HG03064 (cell line): ENCODE data around the gene FOXB2.

Experiments used
- ATAC-seq: cut with Tn5 transposase; IDR thresholded peaks from one replicate; pipeline ENCODE4 v1.9.1; 2021; ENCODE audit warnings: low read depth; ENCODE audit not compliant: unreplicated experiment

The FOXB2 gene

GRCh38 chr9:77015327-77016048, 4.0 kb upstream of the FOXB2 start:
- ATAC-seq = no peak

DNA sequence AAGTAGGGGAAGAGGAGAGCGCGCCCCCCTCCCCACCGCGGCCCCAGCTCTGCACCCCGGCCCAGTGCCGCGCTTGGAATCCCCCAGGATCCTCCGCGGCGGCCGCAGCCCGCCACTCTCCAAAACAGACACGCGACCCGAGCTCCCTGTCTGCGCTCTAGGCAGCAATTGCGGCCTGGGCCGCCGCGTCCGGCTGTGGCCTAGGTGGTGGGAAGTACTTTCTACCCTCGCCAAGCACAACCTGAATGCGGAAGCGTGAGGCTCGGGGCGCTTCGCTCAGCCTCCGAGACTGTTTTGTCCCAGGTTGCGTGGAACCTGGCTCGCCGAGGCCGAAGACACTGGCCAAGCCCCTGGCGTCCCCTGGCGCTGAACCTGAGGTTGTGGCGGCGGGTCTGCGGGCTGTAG, 3.3 kb upstream of the FOXB2 start:
- no peak for ATAC-seq

DNA sequence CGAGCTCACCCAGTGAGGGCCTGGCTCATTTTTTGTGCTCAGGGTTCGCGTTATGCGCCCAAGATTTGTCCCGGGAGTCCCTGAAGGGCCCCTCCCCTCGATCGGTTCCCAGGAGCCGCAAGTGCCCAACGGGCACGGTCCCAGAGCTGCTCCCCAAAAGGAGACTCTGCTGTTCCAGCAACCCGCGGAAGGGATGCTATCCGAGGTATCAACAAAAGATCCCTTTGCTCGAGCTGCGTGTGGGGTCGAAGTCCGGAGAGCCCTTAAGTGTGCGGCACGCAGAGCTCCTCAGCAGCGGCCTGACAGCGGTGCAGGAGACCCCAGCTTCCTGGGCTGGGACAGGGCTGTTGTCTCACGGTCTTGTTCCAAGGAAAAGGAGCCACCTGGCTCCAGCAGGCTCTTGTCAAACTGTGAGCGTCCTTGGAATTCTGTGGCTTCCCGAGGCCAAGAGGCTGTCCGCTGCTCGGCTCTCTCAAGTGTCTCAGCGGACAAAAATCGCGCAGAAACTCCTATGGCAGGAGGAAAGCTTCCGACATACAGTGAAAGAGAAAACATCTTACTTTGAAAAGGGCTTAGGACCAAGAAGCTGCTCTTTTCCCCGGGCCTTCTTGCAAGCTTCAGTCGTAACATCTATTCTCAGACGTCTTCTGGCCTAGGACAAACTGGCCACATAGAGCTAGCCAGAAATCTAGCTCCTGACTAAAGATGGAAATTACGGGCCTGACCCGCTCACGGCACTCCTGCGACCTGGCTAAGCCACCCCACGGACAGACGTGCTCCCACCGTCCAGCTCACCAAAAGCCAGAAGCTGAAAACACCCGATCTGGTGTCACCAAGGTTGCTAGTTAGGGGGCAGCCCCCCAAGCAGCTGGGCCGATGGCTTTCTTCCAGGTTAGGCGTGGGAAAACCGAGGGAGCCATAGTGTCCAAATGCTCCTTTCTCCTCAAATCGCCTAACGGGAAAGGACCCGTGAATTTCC, 2.6 kb upstream of the FOXB2 start:
- ATAC-seq = no peak

DNA sequence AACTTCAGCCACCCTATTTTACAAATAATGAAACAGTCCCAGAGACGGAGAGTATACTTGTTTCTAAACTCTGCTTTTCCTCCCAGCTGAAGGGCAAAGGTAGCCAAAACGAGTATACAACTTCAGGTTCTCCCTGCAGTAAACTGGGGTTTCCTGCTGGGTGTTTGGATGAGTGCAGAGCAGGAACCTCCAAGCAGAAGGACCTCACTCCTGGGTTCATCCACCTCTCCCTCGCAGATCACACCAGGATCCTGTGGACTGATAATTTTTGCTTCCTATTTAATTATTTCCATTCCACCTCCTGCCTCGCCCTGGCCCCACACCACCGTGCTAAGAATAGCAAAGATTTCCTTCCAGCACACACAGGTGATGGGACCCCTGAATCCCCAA, 2.0 kb upstream of the FOXB2 start:
- no peak for ATAC-seq

DNA sequence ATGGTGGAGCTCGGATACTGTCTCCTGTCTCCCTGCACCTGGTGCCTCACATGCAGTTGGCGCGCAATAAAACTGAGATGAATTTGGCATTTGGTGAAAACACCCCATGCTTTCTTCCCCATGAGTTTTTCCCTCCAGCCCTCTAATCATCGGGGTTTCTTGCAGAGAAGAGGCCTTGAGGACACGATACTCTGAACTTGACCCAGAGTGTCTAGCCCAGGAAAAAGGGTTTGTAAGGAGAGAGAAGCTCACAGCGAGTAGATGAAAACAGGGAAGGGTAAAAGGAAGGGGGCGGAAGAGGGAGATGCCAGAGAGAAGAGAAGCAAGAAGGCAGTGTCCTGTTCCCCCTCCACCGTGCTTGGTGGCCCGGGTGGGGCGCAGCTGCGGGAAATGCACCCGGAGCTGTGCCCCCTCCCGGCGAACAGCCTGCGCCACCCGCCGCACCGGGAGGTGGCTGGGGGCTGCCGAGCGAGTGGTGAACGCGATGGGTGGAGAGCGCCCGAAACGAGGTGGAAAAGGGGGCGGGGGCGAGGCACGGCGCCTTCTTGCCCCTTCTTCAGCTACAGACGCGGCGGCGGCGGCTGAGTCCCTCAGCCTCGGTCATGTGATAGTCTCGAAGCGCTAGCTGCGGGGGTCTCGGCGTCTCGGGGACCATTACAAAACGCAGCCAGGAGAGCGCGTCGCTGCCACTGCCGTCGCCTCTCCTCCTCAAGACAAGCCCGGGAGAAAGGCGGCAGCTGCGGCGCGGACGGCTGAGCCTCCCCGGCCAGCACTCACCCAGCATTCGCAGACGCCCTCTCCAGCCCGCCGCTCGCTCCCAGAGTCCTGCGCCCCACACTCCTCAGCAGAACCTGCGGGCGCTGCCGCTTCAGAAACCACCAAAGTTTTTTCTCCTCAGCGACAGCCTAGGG, 1.1 kb upstream of the FOXB2 start:
- ATAC-seq = no peak

DNA sequence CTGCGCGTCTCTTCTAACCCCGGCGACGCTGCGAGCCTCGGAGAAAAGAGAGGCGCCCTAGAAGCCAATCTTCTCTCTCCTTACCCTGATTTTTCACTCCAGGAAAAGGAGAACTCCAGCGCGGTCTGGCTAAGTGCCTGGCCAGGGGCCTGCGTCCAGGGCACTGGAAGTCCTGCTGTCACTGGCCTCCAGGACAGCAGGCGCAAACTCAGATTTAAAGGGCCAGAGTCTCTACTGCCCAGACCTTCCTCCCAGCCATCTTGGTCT, 553 bp upstream of the FOXB2 start:
- no peak for ATAC-seq

DNA sequence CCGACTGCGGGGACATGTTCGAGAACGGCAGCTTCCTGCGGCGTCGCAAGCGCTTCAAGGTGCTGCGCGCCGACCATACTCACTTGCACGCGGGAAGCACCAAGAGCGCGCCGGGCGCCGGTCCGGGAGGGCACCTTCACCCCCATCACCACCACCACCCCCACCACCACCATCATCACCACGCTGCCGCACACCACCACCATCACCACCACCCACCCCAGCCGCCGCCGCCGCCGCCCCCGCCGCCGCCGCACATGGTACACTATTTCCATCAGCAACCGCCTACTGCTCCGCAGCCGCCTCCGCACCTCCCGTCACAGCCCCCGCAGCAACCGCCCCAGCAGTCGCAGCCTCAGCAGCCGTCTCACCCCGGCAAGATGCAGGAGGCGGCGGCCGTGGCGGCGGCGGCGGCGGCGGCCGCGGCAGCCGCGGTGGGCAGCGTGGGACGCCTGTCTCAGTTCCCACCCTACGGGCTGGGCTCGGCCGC, 514 bp downstream of the FOXB2 start:
- no peak for ATAC-seq

DNA sequence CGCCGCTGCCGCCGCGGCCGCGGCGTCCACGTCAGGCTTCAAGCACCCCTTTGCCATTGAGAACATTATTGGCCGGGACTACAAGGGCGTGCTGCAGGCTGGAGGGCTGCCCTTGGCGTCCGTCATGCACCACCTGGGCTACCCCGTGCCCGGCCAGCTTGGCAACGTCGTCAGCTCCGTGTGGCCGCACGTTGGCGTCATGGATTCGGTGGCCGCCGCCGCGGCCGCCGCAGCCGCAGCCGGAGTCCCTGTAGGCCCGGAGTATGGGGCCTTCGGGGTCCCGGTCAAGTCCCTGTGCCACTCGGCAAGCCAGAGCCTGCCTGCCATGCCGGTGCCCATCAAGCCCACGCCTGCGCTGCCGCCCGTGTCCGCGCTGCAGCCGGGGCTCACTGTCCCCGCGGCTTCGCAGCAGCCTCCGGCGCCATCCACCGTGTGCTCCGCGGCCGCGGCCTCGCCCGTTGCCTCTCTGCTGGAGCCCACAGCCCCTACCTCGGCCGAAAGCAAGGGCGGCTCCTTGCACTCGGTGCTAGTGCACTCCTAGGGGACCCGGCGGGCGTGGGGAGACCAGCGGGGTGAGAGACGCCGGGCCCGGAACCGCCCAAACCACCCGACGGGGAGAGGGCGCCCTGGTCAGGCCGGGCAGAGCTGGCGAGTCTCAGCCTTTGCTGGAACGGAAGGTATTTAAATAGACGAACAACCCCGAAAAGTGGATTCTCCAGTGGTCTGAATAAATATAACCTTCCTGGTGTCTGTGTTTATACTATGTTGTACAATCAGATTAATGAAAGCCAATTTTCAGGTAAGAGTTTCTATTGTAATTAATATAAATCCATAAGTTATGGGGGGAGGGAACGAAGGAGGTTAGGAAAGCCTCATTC, 1.2 kb downstream of the FOXB2 start:
- no peak for ATAC-seq

DNA sequence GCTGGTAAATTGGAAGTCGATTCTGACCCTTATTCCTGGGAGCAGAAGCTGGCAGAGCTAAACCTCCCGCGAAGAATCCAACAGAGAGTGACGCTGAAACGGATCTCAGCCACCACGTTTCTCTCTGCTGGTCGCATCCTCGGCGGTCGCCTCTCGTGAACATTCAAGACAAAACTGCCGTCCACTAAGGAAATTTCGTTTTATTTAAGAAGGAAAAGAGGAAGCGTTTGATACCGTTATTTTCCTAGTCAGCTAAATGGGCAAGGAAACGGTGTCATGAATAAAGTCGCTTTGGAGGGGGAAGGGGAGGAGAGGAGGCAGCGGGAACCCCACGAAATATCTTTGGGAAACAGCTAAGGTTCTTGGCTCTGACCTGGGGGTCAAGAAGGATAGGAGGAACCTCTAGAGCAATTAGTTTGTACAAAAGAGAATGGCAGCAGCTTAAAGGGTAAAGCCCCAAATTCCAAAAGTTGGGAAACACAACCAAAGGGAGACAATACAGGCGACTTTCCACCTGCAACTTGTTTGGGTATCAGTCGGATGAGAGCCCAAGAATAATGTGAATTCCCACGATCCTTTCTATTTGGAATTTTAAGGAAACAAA, 1.9 kb downstream of the FOXB2 start:
- ATAC-seq = no peak

DNA sequence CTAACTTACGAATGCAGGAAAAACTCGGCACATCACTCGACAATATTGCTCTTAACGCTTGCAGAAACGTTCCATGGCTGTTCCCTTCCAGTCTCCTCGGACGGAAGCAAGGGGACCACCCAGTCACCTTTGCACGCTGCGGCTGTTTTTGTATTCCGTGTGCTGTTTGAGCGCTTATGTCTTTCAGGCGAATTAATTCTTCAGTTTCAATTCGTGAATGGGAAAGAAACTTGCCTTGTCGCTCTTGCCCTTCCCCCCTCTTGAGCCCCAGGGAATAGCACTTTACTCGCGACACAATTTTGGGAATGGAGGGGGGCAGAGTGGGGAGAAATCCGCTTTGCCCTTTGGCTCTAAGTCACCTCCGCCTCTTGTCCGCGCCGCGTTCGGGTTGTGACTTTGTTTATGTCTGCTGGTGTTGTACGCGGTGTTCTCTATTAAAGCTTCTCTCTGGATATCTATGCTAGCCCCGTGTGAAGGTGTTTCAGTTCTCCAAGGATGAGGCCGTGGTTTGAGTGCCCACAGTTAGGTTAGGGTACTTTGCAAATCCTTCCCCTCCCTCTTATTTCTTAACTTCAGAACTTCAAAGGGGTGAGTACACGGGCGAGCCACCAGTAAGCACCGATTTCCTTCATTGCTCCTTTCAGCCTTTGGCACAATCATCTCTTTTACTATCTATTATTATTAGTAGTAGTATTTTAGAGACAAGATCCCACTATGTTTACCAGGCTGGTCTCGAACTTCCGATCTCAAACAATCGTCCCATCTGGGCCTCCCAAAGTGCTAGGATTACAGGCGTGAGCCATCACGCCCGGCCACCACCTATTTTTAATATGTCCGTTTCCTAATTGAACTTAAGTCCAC, 2.7 kb downstream of the FOXB2 start:
- no peak for ATAC-seq

GRCh38 chr9:77022783-77023440, 3.5 kb downstream of the FOXB2 start:
- no peak for ATAC-seq

DNA sequence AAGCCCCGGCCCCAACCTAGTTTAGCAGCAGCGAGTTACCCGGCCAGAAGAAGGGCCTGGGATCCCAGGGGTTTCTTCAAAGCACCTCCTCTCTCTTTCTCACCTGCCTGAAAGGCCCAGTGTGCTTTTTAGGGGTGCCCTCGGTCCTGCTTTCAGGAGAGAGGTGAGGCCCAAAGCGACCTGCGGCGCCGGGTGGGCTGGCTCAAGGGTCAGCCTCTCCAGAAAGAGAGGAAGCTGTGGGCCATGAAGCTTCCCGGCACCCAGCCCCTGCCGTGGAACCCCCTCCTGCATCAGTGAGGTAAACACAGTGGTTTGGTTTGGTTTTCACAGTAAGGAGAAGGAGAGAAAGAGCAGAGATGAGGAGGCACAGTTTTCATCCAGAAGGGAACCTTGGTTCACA, 4.3 kb downstream of the FOXB2 start:
- ATAC-seq = no peak

DNA sequence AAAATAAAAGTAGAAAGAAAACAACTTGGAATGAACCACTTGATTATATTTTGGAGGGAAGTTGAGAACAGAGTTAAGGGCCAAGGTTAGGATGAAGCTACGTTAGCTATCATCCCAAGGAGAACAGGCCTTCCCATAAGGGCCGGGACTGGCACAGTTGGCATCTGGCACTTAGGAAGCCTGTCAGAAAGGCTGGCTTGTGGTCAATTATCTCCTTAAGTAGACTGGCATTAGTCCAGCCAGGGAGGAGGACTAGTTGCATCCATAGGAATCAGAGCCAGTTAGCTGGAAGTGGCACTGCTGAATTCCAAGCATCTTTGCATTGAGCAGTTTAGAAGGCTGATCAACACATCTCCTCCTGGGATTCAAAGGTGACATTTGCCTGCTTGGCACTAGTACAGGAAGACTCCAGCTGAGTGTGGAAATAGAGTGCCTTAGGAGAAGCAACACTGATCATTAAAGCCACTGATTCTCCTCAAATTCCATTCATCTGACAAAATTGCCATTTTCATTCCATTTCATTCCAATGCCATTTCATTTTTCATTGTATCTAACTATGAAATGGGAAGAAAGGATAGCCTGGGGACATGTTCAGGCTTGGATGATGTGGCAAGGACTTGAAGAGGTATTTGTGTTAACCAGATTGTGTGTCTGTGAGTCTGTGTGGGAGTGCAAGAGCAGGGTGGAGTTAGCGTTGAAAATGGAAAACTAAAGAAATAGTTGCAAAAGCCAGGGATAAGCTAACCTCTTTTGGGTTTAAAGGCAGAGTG, 5.5 kb downstream of the FOXB2 start:
- no peak for ATAC-seq

GRCh38 chr9:77028478-77028877, 9.0 kb downstream of the FOXB2 start:
- no peak for ATAC-seq

GRCh38 chr9:77030045-77030444, 10.6 kb downstream of the FOXB2 start:
- no peak for ATAC-seq

DNA sequence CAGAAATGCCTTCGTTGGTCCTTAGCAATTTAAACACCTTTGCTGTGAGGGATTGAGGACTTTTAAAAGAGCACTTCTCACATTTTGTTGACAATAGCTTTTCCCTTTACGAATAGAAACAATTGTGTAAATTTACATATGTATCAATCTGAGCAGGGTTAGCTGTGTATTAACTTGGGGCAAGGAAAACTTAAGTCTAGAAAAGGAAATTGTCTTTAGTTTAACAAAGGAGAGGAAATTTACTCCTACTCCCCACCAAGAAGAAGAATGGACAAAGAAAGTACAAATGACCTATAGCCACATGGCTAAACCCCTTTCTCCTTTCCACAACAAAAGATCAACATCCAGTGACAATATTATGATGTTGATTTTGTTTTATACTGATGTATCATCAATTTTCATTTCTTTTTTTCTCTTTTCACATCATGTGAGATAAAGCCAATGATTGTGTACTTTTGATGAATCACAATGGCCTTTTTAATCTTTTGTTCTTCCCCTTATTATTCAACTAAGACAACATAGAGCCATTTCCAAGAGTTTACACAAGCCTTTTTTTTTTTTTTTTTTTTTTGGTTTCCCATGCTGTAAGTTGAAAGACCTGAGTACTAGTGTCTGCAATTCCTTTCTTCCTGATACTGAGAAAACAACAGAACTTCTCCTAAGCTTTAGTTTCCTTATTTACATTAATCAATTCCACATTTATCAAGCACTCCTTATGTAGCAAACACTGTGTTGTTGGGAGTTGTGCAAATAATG, 19.0 kb downstream of the FOXB2 start:
- ATAC-seq = no peak

DNA sequence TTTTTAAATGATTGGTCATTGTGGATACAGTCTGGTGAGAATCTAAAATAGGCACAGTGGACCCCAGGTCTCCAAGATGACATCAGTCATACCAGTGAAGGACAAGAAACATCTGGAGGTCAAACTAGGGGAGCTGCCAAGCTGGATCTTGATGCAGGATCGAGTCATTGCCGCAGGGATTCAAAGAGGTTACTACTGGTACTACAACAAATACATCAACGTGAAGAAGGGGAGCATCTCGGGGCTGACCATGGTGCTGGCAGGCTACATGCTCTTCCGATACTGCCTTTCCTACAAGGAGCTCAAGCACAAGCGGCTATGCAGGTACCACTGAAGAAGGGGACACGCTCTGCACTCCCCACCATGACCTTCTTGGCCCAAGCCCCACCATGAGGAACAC, 20.9 kb downstream of the FOXB2 start:
- no peak for ATAC-seq
